HG03439 (cell line): Measurements from ENCODE around the gene WDR45B.

ENCODE experiments used
- ATAC-seq: cut with Tn5 transposase; IDR thresholded peaks from one replicate; pipeline ENCODE4 v1.9.1; 2021; ENCODE audit warnings: mild to moderate bottlenecking, moderate library complexity; ENCODE audit not compliant: unreplicated experiment

The WDR45B gene

DNA sequence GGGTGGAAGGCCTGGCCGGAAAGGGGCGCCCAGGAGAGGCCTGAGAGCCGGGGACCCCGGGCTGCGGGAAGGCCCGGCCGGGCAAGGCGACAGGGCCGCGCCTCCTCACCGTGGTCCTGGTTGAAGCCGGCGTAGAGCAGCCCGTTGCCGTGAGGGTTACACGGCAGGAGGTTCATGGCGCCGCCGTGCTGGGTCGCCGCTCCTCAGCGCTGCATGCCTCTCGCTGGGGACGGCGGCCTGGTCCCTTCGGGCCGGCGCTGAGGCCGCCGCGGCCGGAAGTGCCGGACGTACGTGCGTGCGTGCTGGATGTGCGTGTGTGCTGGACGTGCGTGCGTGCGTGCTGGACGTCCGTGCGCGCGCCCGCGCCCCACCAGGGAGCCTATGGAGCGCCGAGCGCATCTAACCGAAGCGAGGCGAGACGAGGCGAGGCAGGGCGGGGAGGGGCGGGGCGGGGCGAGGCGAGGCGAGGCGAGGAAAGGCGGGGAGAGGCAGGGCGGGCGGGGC is at the start of gene WDR45B:
Gene WDR45B, minus strand, starts transcription at position 280 of the 504 bp plus-strand sequence. Its CDS starts 104 bp downstream, at position 176.
- ATAC-seq = peak; percentile 74

DNA sequence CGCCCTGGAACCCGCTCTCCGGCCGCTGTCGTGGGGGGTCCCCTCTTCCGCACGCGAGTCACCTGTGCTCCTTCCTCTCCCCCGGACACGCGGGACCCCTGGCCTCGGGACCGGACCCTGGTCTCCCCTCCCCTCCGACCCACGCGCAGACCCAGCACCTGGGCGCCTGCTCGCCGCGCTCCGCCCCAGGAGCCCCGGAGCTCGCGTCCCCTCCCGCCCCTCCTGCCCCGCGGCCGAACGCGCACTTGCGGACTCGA is 49.5 kb upstream of the WDR45B start:
- no peak for ATAC-seq

GRCh38 chr17:82696916-82697807 is 48.9 kb upstream of the WDR45B start:
- no peak for ATAC-seq

DNA sequence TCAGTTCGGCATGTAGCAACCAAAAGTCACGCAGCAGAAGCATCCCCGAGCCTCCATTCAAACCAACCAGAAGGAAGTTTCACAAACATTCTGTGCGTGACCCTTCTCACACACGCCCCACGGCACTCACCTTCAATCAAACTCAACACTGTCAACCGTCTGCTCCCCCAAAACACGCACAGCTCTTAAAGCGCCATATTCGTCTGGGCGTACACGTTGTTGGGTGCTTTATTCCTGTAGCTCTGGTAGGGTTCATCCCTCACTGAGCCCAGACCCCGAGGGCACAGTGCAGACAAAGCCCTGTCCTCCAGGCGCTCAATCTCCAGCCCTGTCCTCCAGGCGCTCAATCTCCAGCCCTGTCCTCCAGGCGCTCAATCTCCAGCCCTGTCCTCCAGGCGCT is 48.0 kb upstream of the WDR45B start:
- no peak for ATAC-seq

- no peak for ATAC-seq
These were observed 46.4 kb upstream of the WDR45B start for GRCh38 chr17:82694647-82695046.

DNA sequence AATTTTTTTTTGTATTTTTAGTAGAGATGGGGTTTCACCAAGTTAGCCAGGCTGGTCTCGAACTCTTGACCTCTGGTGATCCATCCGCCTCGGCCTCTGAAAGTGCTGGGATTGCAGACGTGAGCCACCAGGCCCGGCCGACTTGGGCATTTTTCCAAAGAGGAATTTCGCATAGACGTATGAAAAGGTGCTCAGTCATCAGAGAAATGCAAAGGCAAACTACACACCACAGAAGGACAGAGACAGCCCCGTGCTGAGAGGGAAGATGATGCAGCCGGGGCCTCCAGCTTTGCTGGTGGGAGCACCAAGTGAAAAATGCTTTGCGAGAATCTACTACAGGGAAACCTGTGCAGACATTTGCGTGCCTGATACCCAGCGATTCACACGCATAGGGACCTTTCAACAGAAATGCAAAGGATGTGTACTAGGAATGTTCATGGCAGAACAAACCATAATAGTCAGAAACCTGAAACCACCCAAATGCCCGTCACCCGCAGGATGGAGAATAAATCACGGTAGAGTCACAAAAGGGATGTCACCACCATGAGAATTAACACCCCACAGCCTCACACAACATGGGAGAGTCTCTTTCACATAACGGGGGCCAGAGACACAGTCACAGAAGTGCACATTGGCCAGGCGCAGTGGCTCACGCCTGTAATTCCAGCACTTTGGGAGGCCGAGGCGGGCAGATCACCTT is 45.1 kb upstream of the WDR45B start:
- ATAC-seq = no peak

GRCh38 chr17:82692268-82692667 is 44.0 kb upstream of the WDR45B start:
- ATAC-seq = no peak

GRCh38 chr17:82691714-82692113 is 43.5 kb upstream of the WDR45B start:
- ATAC-seq = no peak

DNA sequence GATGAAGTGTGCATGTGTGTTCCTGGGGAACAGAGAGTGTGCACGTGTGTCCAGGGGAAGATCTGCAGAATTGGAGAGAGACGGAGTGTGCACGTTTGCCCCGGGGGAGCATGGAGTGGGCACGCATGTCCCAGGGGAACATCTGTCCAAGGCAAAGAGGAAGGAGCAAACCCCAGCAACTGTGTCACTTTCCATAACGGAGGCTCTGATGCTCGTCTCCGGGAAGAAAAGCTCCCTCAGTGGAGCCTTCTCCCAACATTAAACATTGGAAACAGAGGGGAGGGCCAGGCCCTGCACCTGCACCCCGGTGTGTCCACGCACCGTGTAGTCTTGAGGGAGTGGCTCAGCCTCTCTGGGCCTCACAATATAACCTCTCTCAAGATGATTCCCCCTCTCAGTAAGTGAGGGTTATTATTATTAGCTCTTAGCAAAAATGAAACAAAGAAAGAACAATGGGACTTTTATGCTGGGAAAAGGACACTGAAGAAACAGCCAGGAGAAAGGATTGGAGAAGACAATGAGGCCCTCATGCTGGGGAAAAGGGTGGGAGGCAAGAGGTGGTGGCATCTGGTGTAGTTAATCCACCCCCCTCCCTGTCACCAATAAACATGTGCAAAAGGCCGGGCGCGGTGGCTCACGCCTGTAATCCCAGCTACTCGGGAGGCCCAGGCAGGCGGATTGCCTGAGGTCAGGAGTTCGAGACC is 42.7 kb upstream of the WDR45B start:
- ATAC-seq = no peak

GRCh38 chr17:82689077-82689476 is 40.8 kb upstream of the WDR45B start:
- no peak for ATAC-seq

DNA sequence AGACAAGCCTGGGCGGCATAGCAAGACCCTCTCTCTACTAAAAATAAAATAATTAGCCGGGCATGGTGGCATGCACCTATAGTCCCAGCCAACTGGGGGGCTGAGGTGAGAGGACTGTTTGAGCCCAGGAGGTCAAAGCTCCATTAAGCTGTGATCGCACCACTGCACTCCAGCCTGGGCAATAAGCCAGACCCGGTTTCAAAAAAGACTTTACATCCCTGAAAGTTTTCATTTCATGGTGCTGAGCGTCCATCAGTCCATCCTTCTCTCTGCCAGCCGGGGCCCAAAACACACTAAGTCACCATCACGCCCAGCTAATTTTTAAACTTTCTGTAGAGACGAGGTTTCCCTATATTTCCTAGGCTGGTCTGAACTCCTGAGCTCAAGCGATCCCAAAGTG is 39.6 kb upstream of the WDR45B start:
- ATAC-seq = no peak

- ATAC-seq = no peak
These were observed 39.2 kb upstream of the WDR45B start for GRCh38 chr17:82687375-82687861.

DNA sequence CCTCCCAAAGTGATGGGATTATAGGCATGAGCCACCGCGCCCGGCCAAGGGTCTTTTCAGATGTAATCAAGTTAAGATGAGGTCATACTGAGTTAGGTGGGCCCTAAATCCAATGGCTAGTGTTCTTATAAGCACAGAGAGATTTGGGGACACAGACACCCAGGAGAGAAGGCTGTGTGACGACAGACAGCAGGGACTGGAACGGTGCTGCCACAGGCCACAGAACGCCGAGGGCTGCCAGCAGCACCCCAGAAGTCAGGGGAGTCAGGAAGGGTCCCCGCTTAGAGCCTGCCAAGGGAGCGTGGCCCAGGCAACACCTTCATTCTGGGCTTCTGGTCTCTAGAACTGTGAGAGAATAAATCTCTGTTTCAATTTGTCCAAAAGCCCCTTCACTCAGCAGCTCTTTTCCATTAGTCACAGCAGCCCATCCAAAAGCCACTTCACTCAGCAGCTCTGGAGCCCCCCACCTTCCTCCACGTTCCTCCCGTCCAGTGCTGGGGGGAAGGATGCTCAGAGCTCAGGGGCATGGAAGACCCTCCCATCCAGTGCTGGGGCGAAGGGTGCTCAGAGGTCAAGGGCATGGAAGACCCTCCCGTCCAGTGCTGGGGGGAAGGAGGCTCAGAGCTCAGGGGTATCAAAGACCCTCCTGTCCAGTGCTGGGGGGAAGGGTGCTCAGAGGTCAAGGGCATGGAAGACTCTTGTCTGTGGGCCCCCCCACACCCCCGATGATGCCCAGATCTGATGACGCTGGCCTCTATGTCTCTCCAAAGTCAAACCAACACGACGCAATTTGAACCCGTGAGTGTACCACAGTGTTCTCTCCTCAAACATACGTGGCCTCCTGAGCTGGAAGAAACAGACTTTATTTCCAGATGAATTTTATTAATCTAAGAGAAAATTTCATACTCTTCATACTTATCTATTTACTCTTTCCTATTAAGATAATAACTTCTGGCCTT is 38.4 kb upstream of the WDR45B start:
- no peak for ATAC-seq

DNA sequence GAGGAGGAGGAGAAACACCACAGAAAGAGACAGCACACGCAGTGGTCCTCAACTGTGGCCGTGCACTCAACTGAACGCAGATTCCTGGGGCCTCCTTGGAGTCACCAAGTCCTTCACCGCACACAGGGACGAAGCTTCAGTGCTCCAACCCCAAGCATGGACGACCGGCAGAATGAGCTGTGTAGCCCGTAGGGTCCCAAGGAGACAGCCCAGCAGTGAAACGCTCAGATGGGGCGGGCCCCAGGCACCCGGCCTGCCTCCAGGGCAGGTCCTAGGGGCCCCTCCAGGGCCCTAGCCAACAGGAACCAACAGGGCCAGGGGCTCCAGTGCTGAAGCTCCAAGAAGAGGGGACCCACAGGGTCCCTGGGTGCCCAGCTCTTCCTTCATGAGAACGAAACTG is 37.0 kb upstream of the WDR45B start:
- ATAC-seq = no peak

GRCh38 chr17:82684228-82684841 is 36.1 kb upstream of the WDR45B start:
- ATAC-seq = no peak

GRCh38 chr17:82683534-82683933 is 35.3 kb upstream of the WDR45B start:
- no peak for ATAC-seq

DNA sequence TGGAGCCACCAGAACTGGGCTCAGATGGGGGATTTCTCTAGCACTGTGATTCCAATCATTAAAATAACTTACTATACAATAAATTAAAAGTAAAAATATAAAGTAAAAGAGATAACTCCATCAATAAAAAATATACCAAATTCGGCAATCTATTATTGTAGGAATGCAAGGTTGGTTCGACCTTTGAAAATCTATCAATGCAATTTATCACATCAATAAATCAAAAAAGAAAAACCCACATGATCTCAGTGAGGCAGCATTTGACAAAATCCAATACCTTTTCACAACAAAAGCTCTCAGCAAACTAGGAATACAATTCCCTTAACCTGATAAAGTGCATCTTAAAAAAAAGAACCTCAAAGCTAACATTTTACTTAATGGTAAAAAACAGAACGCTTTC is 33.3 kb upstream of the WDR45B start:
- no peak for ATAC-seq

DNA sequence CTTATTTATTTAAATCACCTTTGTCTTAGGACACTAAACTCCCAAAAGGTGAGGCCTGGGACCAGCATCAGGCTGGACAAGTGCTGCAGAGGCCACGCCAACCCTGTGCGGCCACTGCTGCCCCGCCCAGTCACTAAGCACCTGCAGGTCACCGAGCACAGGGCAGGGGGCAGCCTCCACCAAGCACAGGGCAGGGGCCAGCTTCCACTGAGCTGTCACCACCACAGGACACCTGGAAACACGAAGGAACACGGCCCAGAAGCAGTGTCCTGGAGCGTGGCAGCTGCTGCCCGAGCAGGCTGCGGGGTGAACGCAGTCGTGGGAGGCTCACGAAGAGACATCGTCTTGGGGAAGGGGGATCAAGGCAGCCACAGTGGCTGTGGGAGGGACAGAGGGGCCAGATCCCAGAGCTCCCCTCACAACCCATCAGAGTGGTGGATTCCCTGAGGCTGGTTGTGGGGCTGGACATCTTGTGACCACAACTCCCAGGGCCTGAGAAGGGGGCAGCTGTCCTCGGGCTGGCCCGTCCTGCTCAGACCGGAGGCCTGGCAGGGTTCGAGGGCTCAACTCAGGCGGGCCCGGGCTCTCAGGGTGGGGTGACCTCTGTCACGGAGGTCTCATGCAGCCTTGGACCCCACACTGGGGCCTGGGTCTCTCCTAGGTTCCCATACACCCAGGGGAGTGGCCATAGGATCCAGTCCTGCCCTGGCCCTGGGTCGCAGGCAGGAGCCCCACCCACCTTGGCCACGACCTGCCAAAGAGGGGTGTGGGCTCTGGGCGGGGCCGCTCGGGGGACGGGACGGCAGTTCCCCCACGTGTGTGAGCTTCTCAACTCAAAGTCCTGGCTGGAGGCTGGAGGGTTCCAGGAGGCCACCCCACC is 31.6 kb upstream of the WDR45B start:
- no peak for ATAC-seq
